ENCODE results near the gene TMX1. TPM values are rescaled to one million over a fixed set of nuclear protein-coding genes. Genes with fewer than 3 reads are reported as not detected.

The TMX1 gene
- polyA plus RNA-seq, 1 donor = 26.6 TPM

- DNase-seq = no peak
Observed at GRCh38 chr14:51244591-51244990, 4.5 kb downstream of the TMX1 start.

- DNase-seq = no peak
Observed at GRCh38 chr14:51246032-51246431, 6.0 kb downstream of the TMX1 start.

- DNase-seq = no peak
Observed at GRCh38 chr14:51248016-51248987, 8.3 kb downstream of the TMX1 start.

- DNase-seq = no peak
Observed at GRCh38 chr14:51251486-51251885, 11.4 kb downstream of the TMX1 start.

GRCh38 chr14:51253880-51254279 is 13.8 kb downstream of the TMX1 start:
- no peak for DNase-seq

- no peak for DNase-seq
Observed at GRCh38 chr14:51258280-51258679, 18.2 kb downstream of the TMX1 start.

- DNase-seq = no peak
Observed at GRCh38 chr14:51258788-51259187, 18.7 kb downstream of the TMX1 start.

GRCh38 chr14:51260225-51260624 is 20.2 kb downstream of the TMX1 start:
- DNase-seq = no peak

GRCh38 chr14:51261151-51261550 is 21.1 kb downstream of the TMX1 start:
- DNase-seq = no peak

GRCh38 chr14:51262868-51263267 is 22.8 kb downstream of the TMX1 start:
- DNase-seq = no peak

GRCh38 chr14:51269634-51270033 is 29.6 kb downstream of the TMX1 start:
- no peak for DNase-seq

- DNase-seq = no peak
Observed at GRCh38 chr14:51276605-51277004, 36.6 kb downstream of the TMX1 start.

GRCh38 chr14:51277753-51278415 is 37.8 kb downstream of the TMX1 start:
- no peak for DNase-seq

- no peak for DNase-seq
Observed at GRCh38 chr14:51282517-51282916, 42.5 kb downstream of the TMX1 start.

GRCh38 chr14:51283402-51284085 is 43.5 kb downstream of the TMX1 start:
- DNase-seq = peak; percentile 84

- no peak for DNase-seq
Observed at GRCh38 chr14:51284241-51284640, 44.2 kb downstream of the TMX1 start.

- no peak for DNase-seq
Observed at GRCh38 chr14:51285120-51285519, 45.1 kb downstream of the TMX1 start.

GRCh38 chr14:51289169-51289568 is 49.1 kb downstream of the TMX1 start:
- no peak for DNase-seq

- no peak for DNase-seq
Observed at GRCh38 chr14:51290132-51290531, 50.1 kb downstream of the TMX1 start.

GRCh38 chr14:51291016-51291415 is 51.0 kb downstream of the TMX1 start:
- no peak for DNase-seq

GRCh38 chr14:51293149-51293911 is 53.3 kb downstream of the TMX1 start:
- DNase-seq = peak; percentile 79

- DNase-seq = peak; percentile 41
Observed at GRCh38 chr14:51293912-51294389, 53.9 kb downstream of the TMX1 start.

Measured in hindlimb muscle (tissue), 1 donor.